K562 (cell line): ENCODE measurements around the gene PDK1. TPM values are rescaled to one million over a fixed set of nuclear protein-coding genes. Genes with fewer than 3 reads are reported as not detected.

Source experiments
- ATAC-seq: fragments of 200-7000 bp; cut with Tn5 transposase; 3 replicates; pipeline ENCODE4 v1.9.1; 2020; ENCODE audit warnings: moderate library complexity
- BruUV-seq: library from RNA; stranded (reverse); fragments of 400-500 nt; replicated peaks from 2 replicates; lab custom pipeline; 2021; lab: Mats Ljungman, UMichigan
- CTCF ChIA-PET: fragments of 300-600 bp; formaldehyde crosslinking; extraction: SDS; loops from one replicate; lab custom pipeline; 2021; ENCODE audit warnings: low intra/inter-chr PET ratio; lab: Yijun Ruan, JAX
- POLR2A ChIA-PET: fragments of 300-600, 350-650 bp; sonication (Branson Sonifier 250); formaldehyde crosslinking; extraction: SDS; loops from one replicate; lab custom pipeline; 2021; ENCODE audit warnings: antibody characterized with exemption, inconsistent platforms; lab: Yijun Ruan, JAX
- DNase-seq, 4 experiments: peaks; one replicate each; pipeline versions ENCODE4 v3.0.0 to v3.0.0-alpha.2; 2011 to 2018; ENCODE audit warnings: low spot score in 3 of 4, mixed read lengths in 3 of 4; ENCODE audit errors: extremely low read depth in 1 of 4
- FAIRE-seq: peaks from 2 replicates; lab custom pipeline; 2011; peaks lifted over from hg19 to GRCh38; lab: Jason Lieb, UNC
- H2AFZ ChIP-seq: 2 replicates; pipeline ENCODE4 v1.6.0; 2011; ENCODE audit warnings: low read depth, low read length, control low read depth, inconsistent platforms
- H3K27ac ChIP-seq: fragments of 200-600 bp; 3 replicates; pipeline ENCODE4 v1.8.0; 2011; ENCODE audit warnings: low read depth, mild to moderate bottlenecking, control low read depth, inconsistent platforms, low read length, moderate library complexity, mixed read lengths; ENCODE audit errors: extremely low read depth
- H3K27me3 ChIP-seq, 2 experiments: fragments of 300-600 bp in 1 of 2; 2 replicates in 1 of 2; 3 replicates in 1 of 2; pipeline versions ENCODE4 v1.6.0 to v1.8.0; 2011; ENCODE audit warnings: inconsistent platforms in 2 of 2, low read length in 2 of 2, mild to moderate bottlenecking in 1 of 2, mixed read lengths in 1 of 2, moderate library complexity in 1 of 2; ENCODE audit not compliant: control insufficient read depth in 2 of 2, insufficient read depth in 2 of 2
- H3K36me3 ChIP-seq: fragments of 300-600 bp; 3 replicates; pipeline ENCODE4 v1.8.0; 2011; ENCODE audit warnings: mild to moderate bottlenecking, low read length, inconsistent platforms; ENCODE audit not compliant: control insufficient read depth, insufficient read depth
- H3K4me1 ChIP-seq, 2 experiments: fragments of 200-600 bp in 1 of 2; replicated peaks in 1 of 2; 2 replicates in 1 of 2; 3 replicates in 1 of 2; pipeline versions ENCODE4 v1.5.1 to v1.8.0; 2011; ENCODE audit warnings: inconsistent platforms in 2 of 2, low read length in 2 of 2, mild to moderate bottlenecking in 1 of 2, mixed read lengths in 1 of 2, moderate library complexity in 1 of 2; ENCODE audit not compliant: control insufficient read depth in 2 of 2, insufficient read depth in 2 of 2
- H3K4me2 ChIP-seq: 2 replicates; pipeline ENCODE4 v1.6.1; 2011; ENCODE audit warnings: low read length, control low read depth, inconsistent platforms, mixed read lengths; ENCODE audit not compliant: insufficient read depth
- H3K4me3 ChIP-seq: fragments of 200-600 bp; sonication (generic), shearing (Covaris generic); 2 replicates; pipeline ENCODE4 v1.5.1; 2016; ENCODE audit warnings: control low read depth, inconsistent platforms
- H3K79me2 ChIP-seq: fragments of 200-600 bp; 3 replicates; pipeline ENCODE4 v1.8.0; 2011; ENCODE audit warnings: low read length, inconsistent platforms; ENCODE audit not compliant: control insufficient read depth, insufficient read depth
- H3K9ac ChIP-seq, 2 experiments: 2 replicates each; pipeline versions ENCODE4 v1.6.0 to v1.6.1; 2011; ENCODE audit warnings: low read depth in 2 of 2, low read length in 2 of 2, control low read depth in 1 of 2, inconsistent platforms in 1 of 2, mild to moderate bottlenecking in 1 of 2, mixed read lengths in 1 of 2; ENCODE audit not compliant: insufficient read depth in 1 of 2
- H3K9me1 ChIP-seq: one replicate; pipeline ENCODE4 v1.6.0; 2011; ENCODE audit warnings: inconsistent platforms, mild to moderate bottlenecking, low read length, moderate library complexity; ENCODE audit not compliant: control insufficient read depth, insufficient read depth
- H3K9me3 ChIP-seq: replicated peaks from 2 replicates; pipeline ENCODE4 v1.5.1; 2011; ENCODE audit warnings: low read depth, low read length, inconsistent platforms; ENCODE audit not compliant: control insufficient read depth, insufficient read depth
- H4K20me1 ChIP-seq: replicated peaks from 2 replicates; pipeline ENCODE4 v1.6.1; 2011; ENCODE audit warnings: low read length, inconsistent platforms, mixed read lengths; ENCODE audit not compliant: control insufficient read depth, insufficient read depth
- CC2D1A ChIP-seq: fragments of 450-650 bp; IDR thresholded peaks from 2 replicates; pipeline ENCODE4 v1.6.1; 2017; ENCODE audit warnings: mild to moderate bottlenecking
- CREBBP ChIP-seq: IDR thresholded peaks from one replicate; pipeline ENCODE4 v1.6.1; 2012; ENCODE audit warnings: low read depth, mild to moderate bottlenecking, control low read depth, inconsistent platforms, low read length
- DPF2 ChIP-seq: fragments of 450-650 bp; IDR thresholded peaks from 2 replicates; pipeline ENCODE4 v1.6.1; 2016
- EP300 ChIP-seq: IDR thresholded peaks from 2 replicates; pipeline ENCODE4 v1.6.1; 2012; ENCODE audit warnings: low read length, improper control_type of control experiment
- PHF8 ChIP-seq: fragments of 200-600 bp; sonication (generic); IDR thresholded peaks from 2 replicates; pipeline ENCODE4 v1.6.1; 2012; ENCODE audit warnings: mixed run types, mild to moderate bottlenecking, inconsistent platforms, low read length, moderate library complexity, borderline replicate concordance
- SIRT6 ChIP-seq: IDR thresholded peaks from one replicate; pipeline ENCODE4 v1.6.1; 2012; ENCODE audit warnings: low read depth, mild to moderate bottlenecking, control low read depth, inconsistent platforms, low read length, moderate library complexity
- SREBF1 ChIP-seq: fragments of 150-350 bp; IDR thresholded peaks from 2 replicates; pipeline ENCODE4 v1.6.1; 2014; ENCODE audit warnings: antibody characterized with exemption, low read depth, low read length, borderline replicate concordance
- TEAD1 ChIP-seq, 2 experiments: fragments of 450-650 bp in 1 of 2; sonication (generic) in 1 of 2; formaldehyde crosslinking; IDR thresholded peaks; 2 replicates each; pipeline versions ENCODE4 v1.4.0 to v1.8.0; 2020 to 2022; ENCODE audit warnings: mild to moderate bottlenecking in 2 of 2, missing genetic modification reagents in 1 of 2
- WGBS: fragments of 100-300 bp; shearing (Covaris generic); methylation state at CpG from one replicate; pipeline ENCODE4 v1.1.6; 2016; ENCODE audit warnings: low coverage, mixed read lengths; ENCODE audit not compliant: insufficient coverage; ENCODE audit errors: missing lambda C conversion rate; 5-methylcytosine and 5-hydroxymethylcytosine counted together
- in situ Hi-C: fragments of 300-500 bp; cut with MboI; formaldehyde crosslinking; loops from 4 replicates; pipeline ENCODE4 v1.15.0; 2018; ENCODE audit warnings: inconsistent platforms, mixed read lengths
- intact Hi-C: fragments of 100-400 bp; cut with micrococcal nuclease; formaldehyde crosslinking; loops from 2 replicates; pipeline ENCODE4 v1.14.2; 2022
- polyA plus RNA-seq, 8 experiments: library from polyadenylated mRNA; depleted of rRNA in 4 of 8; stranded (reverse) in 5 of 8; unstranded in 3 of 8; fragments of >200 nt; fragmentation: Nextera tagmentation in 2 of 8; fragmentation: Illumina TruSeq in 1 of 8; extraction: Ambion mirVana in 2 of 8; extraction: Trizol in 1 of 8; gene quantifications; 2 replicates each; pipeline versions ENCODE4 v1.2.1 to v1.2.3, GENCODE V29; 2011 to 2014; ENCODE audit warnings: inconsistent platforms in 1 of 8, missing spikeins in 1 of 8
- total RNA-seq, 7 experiments: library from RNA; depleted of rRNA in 6 of 7; stranded (reverse); fragments of >200 nt in 6 of 7; fragmentation: Illumina TruSeq in 2 of 7; extraction: Trizol in 2 of 7; gene quantifications; 2 replicates each; pipeline versions ENCODE4 v1.2.1 to v1.2.3, GENCODE V29; 2011 to 2021; ENCODE audit warnings: low replicate concordance in 1 of 7
- TF ChIP-seq, protein P1 (sequence below): fragments of 250-450 bp; sonication (Bioruptor Pico); IDR thresholded peaks from 2 replicates; pipeline ENCODE4 v1.4.0; 2020; ENCODE audit warnings: mild to moderate bottlenecking
- TF ChIP-seq, protein P2 (sequence below): IDR thresholded peaks from 2 replicates; pipeline ENCODE4 v1.6.1; 2011; ENCODE audit not compliant: insufficient read length; ENCODE audit errors: extremely low read depth
- TF ChIP-seq, protein P3 (sequence below): sonication (generic); formaldehyde crosslinking; IDR thresholded peaks from 2 replicates; pipeline ENCODE4 v1.8.0; 2022; ENCODE audit warnings: mild to moderate bottlenecking, missing genetic modification reagents

The PDK1 gene
- total and polyA plus RNA-seq, 9 of the 15 experiments (the other 6 are each of a cell fraction or from before 2014, with no cell fraction given): 3.5 to 176 (median 13.9) TPM

DNA sequence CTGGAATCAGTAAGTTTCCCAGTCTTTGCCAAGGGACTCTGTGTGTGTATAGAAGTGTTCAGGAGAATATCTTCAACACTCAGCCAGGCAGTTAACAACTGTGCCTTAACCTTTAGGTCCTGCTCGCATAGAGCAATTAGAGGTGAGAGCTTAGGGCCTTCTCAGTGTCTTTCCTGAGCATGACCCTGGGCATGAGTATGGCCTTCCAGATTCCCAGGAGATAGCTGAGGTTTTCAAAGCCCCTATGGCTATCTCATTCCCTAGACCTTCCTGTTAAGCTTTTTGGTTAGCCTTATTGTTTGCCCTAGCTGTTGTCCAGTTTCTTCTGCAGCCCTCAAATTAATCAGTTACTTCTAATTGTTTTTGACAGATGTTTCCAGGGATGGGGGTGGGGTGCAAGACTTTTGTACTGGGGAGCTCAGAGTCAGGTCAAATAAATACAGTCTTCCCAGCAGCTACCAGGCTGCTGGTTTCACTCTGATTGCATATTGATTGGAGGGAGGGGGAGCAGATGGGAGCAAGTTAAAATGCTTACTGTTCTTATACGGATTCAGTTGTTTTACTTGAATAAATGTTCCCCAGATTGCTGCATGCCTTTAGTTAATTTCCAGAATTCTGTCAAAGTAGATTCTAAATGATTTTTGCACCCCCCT is 23.1 kb downstream of the PDK1 start:
- intact Hi-C loops: no loop called here
- ATAC-seq: no peak

More for the DNA sequence above, 23.1 kb downstream of the PDK1 start:
- Histone ChIP-seq H3K79me2 (peaks cover 44% of the 10 kb centered on the region), H4K20me1 (no peaks in the 10 kb centered on the region), H3K27me3 (no peaks in the 10 kb centered on the region), H3K9ac (no peak overlapping the region), H3K4me3 (no peak overlapping the region), H3K4me1 (no peaks in the 10 kb centered on the region), H3K4me2 (no peak overlapping the region), H2AFZ (no peak overlapping the region), H3K36me3 (peaks cover 48% of the 10 kb centered on the region), H3K9me1 (no peaks in the 10 kb centered on the region), H3K9me3 (peaks cover 33% of the 10 kb centered on the region), H3K27ac (no peak overlapping the region)
- FAIRE-seq (no peak), DNase-seq (no peak)
- in situ Hi-C loops: no loop called here
- ChIA-PET CTCF (no interaction called here), POLR2A (interaction anchor here (1.1 to 2.0 kb wide), 3 partner anchors 9 to 24 kb away, joined by 3 to 5 read pairs (median 4); no protein-coding TSS in a partner anchor)
- TF ChIP-seq CREBBP: no peak
- TF ChIP-seq, protein P1, sequence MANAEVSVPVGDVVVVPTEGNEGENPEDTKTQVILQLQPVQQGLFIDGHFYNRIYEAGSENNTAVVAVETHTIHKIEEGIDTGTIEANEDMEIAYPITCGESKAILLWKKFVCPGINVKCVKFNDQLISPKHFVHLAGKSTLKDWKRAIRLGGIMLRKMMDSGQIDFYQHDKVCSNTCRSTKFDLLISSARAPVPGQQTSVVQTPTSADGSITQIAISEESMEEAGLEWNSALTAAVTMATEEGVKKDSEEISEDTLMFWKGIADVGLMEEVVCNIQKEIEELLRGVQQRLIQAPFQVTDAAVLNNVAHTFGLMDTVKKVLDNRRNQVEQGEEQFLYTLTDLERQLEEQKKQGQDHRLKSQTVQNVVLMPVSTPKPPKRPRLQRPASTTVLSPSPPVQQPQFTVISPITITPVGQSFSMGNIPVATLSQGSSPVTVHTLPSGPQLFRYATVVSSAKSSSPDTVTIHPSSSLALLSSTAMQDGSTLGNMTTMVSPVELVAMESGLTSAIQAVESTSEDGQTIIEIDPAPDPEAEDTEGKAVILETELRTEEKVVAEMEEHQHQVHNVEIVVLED (CRISPR knock-in tag): no peak
- no peak for TF ChIP-seq TEAD1 (CRISPR knock-in tag; IDR thresholded peaks at IDR 0.05)
- no peak for TF ChIP-seq DPF2
- TF ChIP-seq SIRT6: no peak
- no peak for TF ChIP-seq CC2D1A
- no peak for TF ChIP-seq SREBF1
- TF ChIP-seq EP300: no peak
- TF ChIP-seq, protein P2, sequence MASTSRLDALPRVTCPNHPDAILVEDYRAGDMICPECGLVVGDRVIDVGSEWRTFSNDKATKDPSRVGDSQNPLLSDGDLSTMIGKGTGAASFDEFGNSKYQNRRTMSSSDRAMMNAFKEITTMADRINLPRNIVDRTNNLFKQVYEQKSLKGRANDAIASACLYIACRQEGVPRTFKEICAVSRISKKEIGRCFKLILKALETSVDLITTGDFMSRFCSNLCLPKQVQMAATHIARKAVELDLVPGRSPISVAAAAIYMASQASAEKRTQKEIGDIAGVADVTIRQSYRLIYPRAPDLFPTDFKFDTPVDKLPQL: no peak
- TF ChIP-seq, protein P3, sequence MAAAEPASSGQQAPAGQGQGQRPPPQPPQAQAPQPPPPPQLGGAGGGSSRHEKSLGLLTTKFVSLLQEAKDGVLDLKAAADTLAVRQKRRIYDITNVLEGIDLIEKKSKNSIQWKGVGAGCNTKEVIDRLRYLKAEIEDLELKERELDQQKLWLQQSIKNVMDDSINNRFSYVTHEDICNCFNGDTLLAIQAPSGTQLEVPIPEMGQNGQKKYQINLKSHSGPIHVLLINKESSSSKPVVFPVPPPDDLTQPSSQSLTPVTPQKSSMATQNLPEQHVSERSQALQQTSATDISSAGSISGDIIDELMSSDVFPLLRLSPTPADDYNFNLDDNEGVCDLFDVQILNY (CRISPR knock-in tag): no peak
- TF ChIP-seq PHF8: no peak
- WGBS: 88% methylated on average over 2 of the region's 2 CpGs
- no TSS peak for BruUV-seq
